Erythroblast (primary cell): ENCODE results near the gene RICTOR.

ENCODE experiments used
- DNase-seq, 2 experiments: peaks; one replicate each; lab custom pipeline; 2025; lab: John Stamatoyannopoulos, UW
- GATA1 ChIP-seq: IDR thresholded peaks from 2 replicates; pipeline ENCODE4 v1.6.1; 2011; ENCODE audit warnings: low read depth, mild to moderate bottlenecking, control low read depth, low read length, moderate library complexity
- POLR2A ChIP-seq: IDR thresholded peaks from 2 replicates; pipeline ENCODE4 v1.6.1; 2011; ENCODE audit warnings: mild to moderate bottlenecking, low read length

The RICTOR gene

DNA sequence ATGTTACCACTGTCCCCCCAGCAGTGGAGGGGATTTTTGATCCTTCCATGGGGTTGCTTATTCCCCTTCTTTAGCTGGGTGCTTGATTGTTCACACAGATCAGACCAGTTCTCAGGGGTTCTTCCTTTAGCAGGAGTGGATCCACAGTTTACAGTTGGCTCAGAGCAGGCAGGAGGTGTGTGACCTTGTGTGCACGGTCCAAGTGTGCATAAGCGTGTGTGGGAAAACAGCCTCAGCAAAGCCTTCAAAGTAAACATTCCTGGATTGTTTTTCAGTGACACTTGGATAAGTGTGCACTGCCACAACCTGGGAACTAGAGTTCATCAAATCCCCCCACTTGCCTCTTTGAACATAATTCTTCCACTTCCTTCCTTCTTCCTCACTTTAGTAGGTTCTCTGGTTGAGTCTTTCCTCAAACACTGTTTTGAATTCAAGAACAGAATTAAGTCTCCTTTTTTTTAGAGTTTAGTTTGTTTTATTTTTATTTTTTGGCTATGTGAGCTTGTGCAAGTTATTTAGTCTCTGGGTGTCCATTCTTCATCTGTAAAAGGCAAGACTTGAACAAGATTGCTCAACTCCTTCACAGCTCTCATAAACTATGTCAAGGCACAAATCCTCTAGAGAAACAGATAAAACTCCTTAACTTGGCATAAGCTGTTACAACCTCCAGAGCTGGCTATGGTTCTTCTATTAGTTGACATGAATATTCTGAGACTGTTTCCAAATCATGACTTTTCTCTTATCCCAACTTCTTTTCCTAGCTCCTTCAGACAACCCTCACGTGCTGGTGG lies 150.3 kb downstream of the RICTOR start:
- no peak for DNase-seq
- no peak for TF ChIP-seq POLR2A
- no peak for TF ChIP-seq GATA1

- peak; percentile 34 to 61 for DNase-seq
- TF ChIP-seq GATA1 (no peak), POLR2A (no peak)
Measured at GRCh38 chr5:38922199-38922598, 152.0 kb downstream of the RICTOR start.

- peak in 1 of 2 experiments; percentile 2 for DNase-seq
- TF ChIP-seq GATA1 (no peak), POLR2A (no peak)
Measured at GRCh38 chr5:38921174-38921573, 153.0 kb downstream of the RICTOR start.

DNA sequence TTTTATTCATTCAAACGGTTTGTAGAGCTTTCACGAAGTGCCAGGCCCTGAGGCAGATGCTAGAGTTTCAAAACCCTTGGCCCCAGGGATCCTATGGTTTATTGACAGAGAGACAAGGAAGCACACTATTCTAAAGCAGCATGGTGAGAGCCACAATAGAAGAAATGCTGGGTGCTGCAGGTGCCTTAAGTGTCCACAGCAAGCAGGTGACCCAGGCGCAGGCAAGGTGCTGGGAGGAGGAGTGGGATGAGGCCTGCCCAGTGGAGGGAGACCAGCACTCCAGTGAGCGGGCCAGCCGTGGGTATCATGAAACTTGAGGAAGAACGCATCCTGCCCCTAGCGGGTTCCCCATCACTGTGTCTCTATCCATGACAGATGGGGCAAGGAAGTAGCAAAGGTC lies 157.4 kb downstream of the RICTOR start:
- no peak for DNase-seq
- no peak for TF ChIP-seq POLR2A
- no peak for TF ChIP-seq GATA1

DNA sequence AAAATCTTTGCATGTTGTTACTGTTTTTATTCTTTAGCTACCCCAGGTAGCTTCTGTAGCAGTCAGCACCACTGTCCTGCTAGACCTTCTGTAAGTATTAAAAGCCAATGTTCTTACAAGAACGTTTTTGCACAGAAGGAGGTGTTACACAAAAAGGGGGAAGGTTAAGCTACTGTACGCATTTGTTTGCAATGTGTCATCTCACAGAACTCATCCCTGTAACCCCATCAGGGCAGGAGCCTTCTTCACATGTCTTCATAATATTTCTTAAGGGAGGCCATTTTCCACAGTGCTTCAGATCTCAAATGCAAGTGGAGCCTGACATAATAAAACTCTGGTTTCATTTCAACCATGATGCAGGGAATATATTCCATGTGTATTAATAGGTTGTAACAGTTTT lies 160.5 kb downstream of the RICTOR start:
- no peak for DNase-seq
- TF ChIP-seq POLR2A: no peak
- no peak for TF ChIP-seq GATA1

DNA sequence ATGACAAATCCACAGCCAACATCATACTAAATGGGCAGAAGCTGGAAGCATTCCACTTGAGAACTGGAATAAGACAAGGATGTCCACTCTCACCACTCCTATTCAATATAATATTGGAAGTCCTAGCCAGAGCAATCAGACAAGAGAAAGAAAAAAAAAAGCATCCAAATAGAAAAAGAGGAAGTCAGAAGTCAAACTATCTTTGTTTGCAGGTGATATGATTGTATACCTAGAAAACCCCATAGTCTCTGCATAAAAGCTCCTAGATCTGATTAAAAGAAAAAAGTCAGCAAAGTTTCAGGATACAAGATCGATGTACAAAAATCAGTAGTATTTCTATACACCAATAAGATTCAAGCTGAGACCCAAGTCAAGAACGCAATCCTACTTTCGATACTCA lies 162.3 kb downstream of the RICTOR start:
- TF ChIP-seq GATA1: no peak
- TF ChIP-seq POLR2A: no peak
- no peak for DNase-seq

- no peak for DNase-seq
- no peak for TF ChIP-seq POLR2A
- no peak for TF ChIP-seq GATA1
Measured at GRCh38 chr5:38906503-38906902, 167.7 kb downstream of the RICTOR start.

DNA sequence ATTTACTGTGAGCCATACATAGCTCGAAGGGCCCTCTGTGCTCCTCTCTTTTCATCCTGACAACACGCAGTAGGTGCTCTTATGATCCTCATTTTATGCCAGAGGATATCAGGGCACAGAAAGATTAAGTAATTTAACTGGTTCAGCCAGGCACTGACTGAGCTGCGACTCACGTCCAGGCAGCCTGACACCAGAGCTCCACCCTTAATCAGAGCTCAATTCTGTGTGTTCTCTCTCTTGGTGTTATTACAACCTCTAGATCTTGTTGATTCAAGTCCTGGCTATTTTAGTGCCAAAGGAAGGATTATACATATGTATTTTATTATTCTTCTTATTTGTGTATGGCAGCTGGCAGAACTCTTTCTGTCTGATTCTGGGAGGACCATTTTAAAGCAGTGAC lies 168.7 kb downstream of the RICTOR start:
- no peak for TF ChIP-seq POLR2A
- no peak for TF ChIP-seq GATA1
- DNase-seq: no peak

DNA sequence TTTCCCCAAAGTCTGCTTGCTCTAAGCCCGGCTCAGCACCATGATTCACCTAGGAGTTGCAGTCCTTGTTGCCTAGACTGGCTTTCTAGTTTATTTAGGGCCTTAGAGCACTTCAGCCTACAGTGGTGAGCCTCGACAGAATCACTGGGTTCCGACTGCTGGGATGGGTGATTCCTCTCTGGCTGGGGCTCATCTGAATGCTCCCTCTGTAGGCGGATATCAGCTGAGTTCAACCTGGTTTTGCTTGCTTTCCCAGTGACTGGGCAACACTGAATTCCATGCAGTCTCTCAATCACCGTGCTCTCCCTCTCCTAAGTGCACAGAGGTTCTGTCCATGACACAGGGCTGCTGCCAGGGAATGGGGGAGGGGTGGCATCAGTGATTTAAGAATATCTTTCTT lies 174.3 kb downstream of the RICTOR start:
- TF ChIP-seq GATA1: no peak
- TF ChIP-seq POLR2A: no peak
- no peak for DNase-seq

GRCh38 chr5:38896760-38897159 lies 177.4 kb downstream of the RICTOR start:
- TF ChIP-seq POLR2A: no peak
- TF ChIP-seq GATA1: no peak
- no peak for DNase-seq

DNA sequence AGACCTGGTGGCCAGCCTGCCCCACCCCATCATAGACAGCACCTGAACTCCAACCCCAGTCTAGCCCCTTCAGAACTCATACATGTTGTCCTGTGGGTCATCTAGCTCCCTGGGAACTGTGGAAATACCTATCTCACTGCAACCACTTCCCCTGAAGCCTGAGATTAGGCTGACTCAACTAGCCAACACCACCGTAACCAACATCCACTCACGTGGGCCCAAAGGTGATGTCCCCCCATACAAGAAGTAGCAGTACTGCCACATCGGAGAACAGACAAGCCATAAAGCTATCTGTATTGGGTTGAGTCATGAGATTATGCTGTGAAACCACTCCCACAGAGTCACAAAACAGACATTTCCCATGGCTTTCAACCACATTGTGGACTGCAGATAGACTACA lies 181.8 kb downstream of the RICTOR start:
- TF ChIP-seq GATA1 (no peak), POLR2A (no peak)
- DNase-seq: no peak

GRCh38 chr5:38891563-38891962 lies 182.6 kb downstream of the RICTOR start:
- DNase-seq: no peak
- no peak for TF ChIP-seq GATA1
- no peak for TF ChIP-seq POLR2A

DNA sequence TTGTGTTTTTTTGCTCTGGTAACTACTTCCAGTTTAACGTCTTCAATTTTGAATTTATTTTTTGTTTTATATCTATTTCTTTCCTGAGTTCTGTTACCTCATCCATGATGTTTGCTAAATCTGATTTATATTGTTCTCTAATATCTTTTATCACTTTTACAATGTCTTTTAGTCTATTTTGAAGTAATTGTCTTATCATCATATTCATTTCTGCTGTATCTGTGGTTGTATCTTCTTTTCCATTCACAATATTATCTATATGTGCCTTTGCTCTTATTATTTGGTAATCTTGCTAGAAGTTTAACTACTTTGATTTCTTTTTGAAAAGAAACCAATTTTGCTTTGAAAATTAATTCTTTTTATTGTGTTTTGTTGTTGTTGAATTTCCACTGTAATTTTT lies 184.8 kb downstream of the RICTOR start:
- no peak for DNase-seq
- TF ChIP-seq GATA1: no peak

DNA sequence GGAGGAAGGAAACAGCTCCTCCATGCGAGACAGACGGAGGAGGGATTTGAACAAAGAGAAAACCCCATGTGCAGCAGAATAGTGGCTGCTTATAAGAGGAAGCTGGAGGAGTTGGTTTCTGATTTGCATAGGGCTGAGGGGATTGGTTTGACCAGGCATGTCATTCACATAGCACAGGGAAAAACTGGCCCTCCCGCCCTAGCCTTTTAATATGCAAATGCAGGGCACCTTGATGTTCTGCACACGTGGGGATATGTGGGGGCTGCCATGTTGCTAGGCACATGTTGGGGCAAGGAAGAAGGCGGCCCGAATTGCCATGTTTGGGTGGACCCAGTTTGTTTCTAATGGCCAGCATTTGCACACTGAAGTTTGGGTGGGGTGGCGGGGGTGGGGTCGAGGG lies 186.2 kb downstream of the RICTOR start:
- DNase-seq: no peak
- no peak for TF ChIP-seq POLR2A
- TF ChIP-seq GATA1: no peak
